GM12878 (cell line): Measurements from ENCODE around the gene SYNJ2BP. TPM values are rescaled to one million over a fixed set of nuclear protein-coding genes. Genes with fewer than 3 reads are reported as not detected.

Experiments used
- ATAC-seq: fragments of 200-7000 bp; cut with Tn5 transposase; 3 replicates; pipeline ENCODE4 v1.9.1; 2020; ENCODE audit warnings: mild to moderate bottlenecking, moderate library complexity
- BruUV-seq: library from RNA; stranded (reverse); fragments of 400-500 nt; replicated peaks from 2 replicates; lab custom pipeline; 2021; lab: Mats Ljungman, UMichigan
- CTCF ChIA-PET: fragments of 300-600 bp; sonication (Branson Sonifier 250); formaldehyde crosslinking; extraction: SDS; loops from one replicate; lab custom pipeline; 2021; ENCODE audit warnings: inconsistent platforms; lab: Yijun Ruan, JAX
- POLR2A ChIA-PET: fragments of 350-600 bp; formaldehyde crosslinking; extraction: SDS; loops from one replicate; lab custom pipeline; 2021; ENCODE audit warnings: inconsistent platforms; lab: Charles Lee
- RAD21 ChIA-PET: fragments of 300-600 bp; sonication (Branson Sonifier 250); formaldehyde crosslinking; loops from one replicate; lab custom pipeline; 2023; ENCODE audit warnings: antibody characterized with exemption; ENCODE audit not compliant: unreplicated experiment; lab: Charles Lee
- SMC1A ChIA-PET: fragments of 300-600 bp; sonication (Branson Sonifier 250); formaldehyde crosslinking; loops from one replicate; lab custom pipeline; 2023; ENCODE audit not compliant: unreplicated experiment, uncharacterized antibody; lab: Charles Lee
- DNase-seq: peaks from one replicate; pipeline ENCODE4 v3.0.0-alpha.2; 2011; ENCODE audit warnings: low read depth, low spot score
- FAIRE-seq: peaks from 3 replicates; lab custom pipeline; 2011; peaks lifted over from hg19 to GRCh38; lab: Jason Lieb, UNC
- H2AFZ ChIP-seq: 2 replicates; pipeline ENCODE4 v1.6.0; 2011; ENCODE audit warnings: low read depth, low read length, control low read depth; ENCODE audit not compliant: control insufficient read depth
- H3K27ac ChIP-seq: 2 replicates; pipeline ENCODE4 v1.5.1; 2011; ENCODE audit warnings: control low read depth; ENCODE audit not compliant: control insufficient read depth, insufficient read depth
- H3K27me3 ChIP-seq, 2 experiments: replicated peaks in 1 of 2; 2 replicates each; pipeline versions ENCODE4 v1.6.0 to v1.6.1; 2011; ENCODE audit warnings: low read length in 1 of 2; ENCODE audit not compliant: control insufficient read depth in 2 of 2, insufficient read depth in 2 of 2
- H3K36me3 ChIP-seq, 2 experiments: 2 replicates each; pipeline ENCODE4 v1.5.1; 2011; ENCODE audit warnings: low read length in 1 of 2; ENCODE audit not compliant: control insufficient read depth in 2 of 2, insufficient read depth in 2 of 2
- H3K4me1 ChIP-seq: 2 replicates; pipeline ENCODE4 v1.6.1; 2011; ENCODE audit warnings: mild to moderate bottlenecking, low read length, moderate library complexity, mixed read lengths; ENCODE audit not compliant: control insufficient read depth, insufficient read depth
- H3K4me2 ChIP-seq: 2 replicates; pipeline ENCODE4 v1.6.0; 2011; ENCODE audit warnings: control low read depth; ENCODE audit not compliant: control insufficient read depth, insufficient read depth
- H3K4me3 ChIP-seq: fragments of 200-600 bp; sonication (generic); 2 replicates; pipeline ENCODE4 v1.5.1; 2016
- H3K79me2 ChIP-seq: 2 replicates; pipeline ENCODE4 v1.6.0; 2011; ENCODE audit warnings: low read length; ENCODE audit not compliant: control insufficient read depth, insufficient read depth
- H3K9ac ChIP-seq: 2 replicates; pipeline ENCODE4 v1.8.0; 2011; ENCODE audit warnings: low read length, control low read depth, mixed read lengths; ENCODE audit not compliant: control insufficient read depth, insufficient read depth
- H3K9me3 ChIP-seq: replicated peaks from 3 replicates; pipeline ENCODE4 v1.5.1; 2011; ENCODE audit warnings: mild to moderate bottlenecking, low read length; ENCODE audit not compliant: control insufficient read depth, insufficient read depth
- H4K20me1 ChIP-seq: 2 replicates; pipeline ENCODE4 v1.6.0; 2011; ENCODE audit not compliant: control insufficient read depth, insufficient read depth
- CEBPB ChIP-seq, 2 experiments: fragments of 150-350 bp in 1 of 2; IDR thresholded peaks; 2 replicates each; pipeline ENCODE4 v1.6.1; 2012 to 2014; ENCODE audit warnings: low read depth in 2 of 2, low read length in 2 of 2, borderline replicate concordance in 1 of 2, inconsistent platforms in 1 of 2
- E2F4 ChIP-seq: IDR thresholded peaks from 2 replicates; pipeline ENCODE4 v1.6.1; 2012; ENCODE audit warnings: low read depth, low read length, improper control_type of control experiment
- MTA3 ChIP-seq: IDR thresholded peaks from 2 replicates; pipeline ENCODE4 v1.6.1; 2012; ENCODE audit warnings: low read length, inconsistent platforms, borderline replicate concordance
- NFYB ChIP-seq: IDR thresholded peaks from 2 replicates; pipeline ENCODE4 v1.6.1; 2011; ENCODE audit warnings: low read depth, mild to moderate bottlenecking, low read length, improper control_type of control experiment, moderate library complexity; ENCODE audit not compliant: insufficient read depth
- NR2C1 ChIP-seq: fragments of 450-650 bp; IDR thresholded peaks from 2 replicates; pipeline ENCODE4 v1.6.1; 2017; ENCODE audit warnings: antibody characterized with exemption, mild to moderate bottlenecking, moderate library complexity
- NR2F1 ChIP-seq: fragments of 450-650 bp; conservative IDR thresholded peaks from 2 replicates; pipeline ENCODE4 v1.6.1; 2017; ENCODE audit warnings: mild to moderate bottlenecking
- SMC3 ChIP-seq: IDR thresholded peaks from 2 replicates; pipeline ENCODE4 v1.6.1; 2011; ENCODE audit warnings: low read length, improper control_type of control experiment, borderline replicate concordance
- STAT1 ChIP-seq: fragments of 450-650 bp; conservative IDR thresholded peaks from 2 replicates; pipeline ENCODE4 v1.6.1; 2014; ENCODE audit warnings: antibody characterized with exemption, mild to moderate bottlenecking
- ZNF207 ChIP-seq: fragments of 450-650 bp; IDR thresholded peaks from 2 replicates; pipeline ENCODE4 v1.6.1; 2014; ENCODE audit warnings: antibody characterized with exemption, mild to moderate bottlenecking, borderline replicate concordance
- ZNF687 ChIP-seq: fragments of 450-650 bp; IDR thresholded peaks from 2 replicates; pipeline ENCODE4 v1.6.1; 2017; ENCODE audit warnings: mild to moderate bottlenecking, moderate library complexity
- WGBS: methylation state at CpG from one replicate; pipeline ENCODE4 v1.1.6; 2016; ENCODE audit warnings: low lambda C conversion rate; ENCODE audit not compliant: insufficient replicate concordance, insufficient coverage; ENCODE audit errors: missing lambda C conversion rate; 5-methylcytosine and 5-hydroxymethylcytosine counted together
- in situ Hi-C: fragments of 300-500 bp; cut with MboI; formaldehyde crosslinking; loops from 9 replicates; pipeline ENCODE4 v1.14.3; 2018; ENCODE audit warnings: mixed read lengths
- intact Hi-C: fragments of 100-400 bp; cut with micrococcal nuclease; formaldehyde crosslinking; loops from one replicate; pipeline ENCODE4 v1.14.2; 2022; ENCODE audit not compliant: unreplicated experiment
- polyA plus RNA-seq, 11 experiments: library from polyadenylated mRNA; depleted of rRNA in 4 of 11; unstranded in 6 of 11; stranded (reverse) in 5 of 11; fragments of >200 nt; fragmentation: Nextera tagmentation in 4 of 11; fragmentation: Illumina TruSeq in 1 of 11; extraction: Ambion mirVana in 4 of 11; extraction: Trizol in 1 of 11; gene quantifications; 1 replicate in 1 of 11; 2 replicates in 10 of 11; pipeline versions ENCODE4 v1.2.1 to v1.2.3, GENCODE V29; 2011 to 2016; ENCODE audit warnings: inconsistent platforms in 2 of 11, missing spikeins in 2 of 11, low read depth in 1 of 11
- total RNA-seq, 4 experiments: library from RNA; depleted of rRNA in 3 of 4; stranded (reverse); fragments of >200 nt in 3 of 4; fragmentation: Illumina TruSeq in 1 of 4; extraction: Trizol in 1 of 4; gene quantifications; 2 replicates each; pipeline versions ENCODE4 v1.2.1 to v1.2.3, GENCODE V29; 2013 to 2021
- TF ChIP-seq, protein P1 (sequence below): fragments of 450-650 bp; IDR thresholded peaks from 2 replicates; pipeline ENCODE4 v1.6.1; 2016; ENCODE audit warnings: mild to moderate bottlenecking
- TF ChIP-seq, protein P2 (sequence below): fragments of 450-650 bp; IDR thresholded peaks from 2 replicates; pipeline ENCODE4 v1.6.1; 2017; ENCODE audit warnings: antibody characterized with exemption, mild to moderate bottlenecking, moderate library complexity
- TF ChIP-seq, protein P3 (sequence below): IDR thresholded peaks from 2 replicates; pipeline ENCODE4 v1.6.1; 2011; ENCODE audit warnings: low read depth, low read length, improper control_type of control experiment, borderline replicate concordance

The SYNJ2BP gene
- total and polyA plus RNA-seq, 10 of the 15 experiments (the other 5 are each of a cell fraction or from before 2014, with no cell fraction given): 8.0 to 27.5 (median 17.5) TPM

- CTCF ChIA-PET: interaction anchor here (1.2 kb wide), 1 partner anchor 14 kb away, joined by 7 read pairs; no protein-coding TSS in a partner anchor
- ATAC-seq (no peak), FAIRE-seq (no peak), DNase-seq (no peak)
- Histone ChIP-seq H2AFZ (no peak overlapping the region), H3K4me2 (no peak overlapping the region), H3K79me2 (no peaks in the 10 kb centered on the region), H3K27me3 (no peaks in the 10 kb centered on the region), H3K27ac (no peak overlapping the region), H4K20me1 (no peaks in the 10 kb centered on the region), H3K4me1 (no peaks in the 10 kb centered on the region), H3K4me3 (no peak overlapping the region), H3K9ac (no peak overlapping the region), H3K36me3 (peaks cover 0 to 4% of the 10 kb centered on the region in 2 experiments; a peak in 2 of 4 replicates), H3K9me3 (peaks cover 11% of the 10 kb centered on the region; the same call in 2 of the 3 replicates)
- in situ Hi-C loops: no loop called here
- RAD21 ChIA-PET: no interaction called here
- WGBS: 74% methylated on average over 4 of the region's 4 CpGs
- TF ChIP-seq, protein P1, sequence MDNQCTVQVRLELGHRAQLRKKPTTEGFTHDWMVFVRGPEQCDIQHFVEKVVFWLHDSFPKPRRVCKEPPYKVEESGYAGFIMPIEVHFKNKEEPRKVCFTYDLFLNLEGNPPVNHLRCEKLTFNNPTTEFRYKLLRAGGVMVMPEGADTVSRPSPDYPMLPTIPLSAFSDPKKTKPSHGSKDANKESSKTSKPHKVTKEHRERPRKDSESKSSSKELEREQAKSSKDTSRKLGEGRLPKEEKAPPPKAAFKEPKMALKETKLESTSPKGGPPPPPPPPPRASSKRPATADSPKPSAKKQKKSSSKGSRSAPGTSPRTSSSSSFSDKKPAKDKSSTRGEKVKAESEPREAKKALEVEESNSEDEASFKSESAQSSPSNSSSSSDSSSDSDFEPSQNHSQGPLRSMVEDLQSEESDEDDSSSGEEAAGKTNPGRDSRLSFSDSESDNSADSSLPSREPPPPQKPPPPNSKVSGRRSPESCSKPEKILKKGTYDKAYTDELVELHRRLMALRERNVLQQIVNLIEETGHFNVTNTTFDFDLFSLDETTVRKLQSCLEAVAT: no peak
- TF ChIP-seq STAT1 (no peak), E2F4 (no peak), NFYB (no peak), SMC3 (no peak), NR2F1 (no peak), CEBPB (IDR thresholded peaks at IDR 0.05; ENCODE audit: borderline replicate concordance in 1 of 2, low read depth in 2 of 2, low read length in 2 of 2) (no peak), ZNF207 (no peak), ZNF687 (no peak), MTA3 (no peak), NR2C1 (no peak)
- TF ChIP-seq, protein P2, sequence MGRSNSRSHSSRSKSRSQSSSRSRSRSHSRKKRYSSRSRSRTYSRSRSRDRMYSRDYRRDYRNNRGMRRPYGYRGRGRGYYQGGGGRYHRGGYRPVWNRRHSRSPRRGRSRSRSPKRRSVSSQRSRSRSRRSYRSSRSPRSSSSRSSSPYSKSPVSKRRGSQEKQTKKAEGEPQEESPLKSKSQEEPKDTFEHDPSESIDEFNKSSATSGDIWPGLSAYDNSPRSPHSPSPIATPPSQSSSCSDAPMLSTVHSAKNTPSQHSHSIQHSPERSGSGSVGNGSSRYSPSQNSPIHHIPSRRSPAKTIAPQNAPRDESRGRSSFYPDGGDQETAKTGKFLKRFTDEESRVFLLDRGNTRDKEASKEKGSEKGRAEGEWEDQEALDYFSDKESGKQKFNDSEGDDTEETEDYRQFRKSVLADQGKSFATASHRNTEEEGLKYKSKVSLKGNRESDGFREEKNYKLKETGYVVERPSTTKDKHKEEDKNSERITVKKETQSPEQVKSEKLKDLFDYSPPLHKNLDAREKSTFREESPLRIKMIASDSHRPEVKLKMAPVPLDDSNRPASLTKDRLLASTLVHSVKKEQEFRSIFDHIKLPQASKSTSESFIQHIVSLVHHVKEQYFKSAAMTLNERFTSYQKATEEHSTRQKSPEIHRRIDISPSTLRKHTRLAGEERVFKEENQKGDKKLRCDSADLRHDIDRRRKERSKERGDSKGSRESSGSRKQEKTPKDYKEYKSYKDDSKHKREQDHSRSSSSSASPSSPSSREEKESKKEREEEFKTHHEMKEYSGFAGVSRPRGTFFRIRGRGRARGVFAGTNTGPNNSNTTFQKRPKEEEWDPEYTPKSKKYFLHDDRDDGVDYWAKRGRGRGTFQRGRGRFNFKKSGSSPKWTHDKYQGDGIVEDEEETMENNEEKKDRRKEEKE: no peak
- TF ChIP-seq, protein P3, sequence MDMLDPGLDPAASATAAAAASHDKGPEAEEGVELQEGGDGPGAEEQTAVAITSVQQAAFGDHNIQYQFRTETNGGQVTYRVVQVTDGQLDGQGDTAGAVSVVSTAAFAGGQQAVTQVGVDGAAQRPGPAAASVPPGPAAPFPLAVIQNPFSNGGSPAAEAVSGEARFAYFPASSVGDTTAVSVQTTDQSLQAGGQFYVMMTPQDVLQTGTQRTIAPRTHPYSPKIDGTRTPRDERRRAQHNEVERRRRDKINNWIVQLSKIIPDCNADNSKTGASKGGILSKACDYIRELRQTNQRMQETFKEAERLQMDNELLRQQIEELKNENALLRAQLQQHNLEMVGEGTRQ: no peak
- intact Hi-C loops: no loop called here
- no TSS peak for BruUV-seq
- POLR2A ChIA-PET: no interaction called here
- SMC1A ChIA-PET: interaction anchor here (1.0 to 2.5 kb wide), 2 partner anchors 9 to 11 kb away, joined by 3 to 6 read pairs; no protein-coding TSS in a partner anchor
Measured at GRCh38 chr14:70401643-70402042, 15.2 kb downstream of the SYNJ2BP start.
